ENCODE results near the gene ADGRD2. TPM values are rescaled to one million over a fixed set of nuclear protein-coding genes. Genes with fewer than 3 reads are reported as not detected.

Gene ADGRD2
- total RNA-seq, 4 donors from 2014 or later: not detected

- Histone ChIP-seq H3K4me3 (no peak overlapping the region), H3K4me1 (no peaks in the 10 kb centered on the region), H3K27ac (no peak overlapping the region), H3K27me3 (peaks cover 4% of the 10 kb centered on the region), H3K9me3 (no peaks in the 10 kb centered on the region), H3K36me3 (no peaks in the 10 kb centered on the region)
- in situ Hi-C loops (cut with MboI; ENCODE audit: low pct_ligation_motif_present in 1 of 4, low pct_unique_long_range_greater_than_20kb in 1 of 4, low sequenced_read_pairs in 3 of 4): no loop called here
- no peak for TF ChIP-seq EP300 (IDR thresholded peaks at IDR 0.05; ENCODE audit: low read depth)
- no peak for TF ChIP-seq POLR2AphosphoS5 (IDR thresholded peaks at IDR 0.05)
- no peak for TF ChIP-seq CTCF (IDR thresholded peaks at IDR 0.05)
- no peak for TF ChIP-seq POLR2A (IDR thresholded peaks at IDR 0.05)
- 65% methylated on average over 3 of the region's 5 CpGs; no CpG with 5 or more reads in 1 of the 2 donors for WGBS, 2 donors (ENCODE audit: low coverage in 1 of 2)
- no peak for DNase-seq
- intact Hi-C loops (cut with DNase I; ENCODE audit: low total_unique reads): no loop called here
These were observed 63.2 kb downstream of the ADGRD2 start for GRCh38 chr9:124513376-124513994.

GRCh38 chr9:124514125-124514524, 63.9 kb downstream of the ADGRD2 start:
- Histone ChIP-seq H3K27ac (no peak overlapping the region), H3K9me3 (no peaks in the 10 kb centered on the region), H3K27me3 (peaks cover 4% of the 10 kb centered on the region), H3K4me1 (no peaks in the 10 kb centered on the region), H3K4me3 (no peak overlapping the region), H3K36me3 (no peaks in the 10 kb centered on the region)
- intact Hi-C loops (cut with DNase I; ENCODE audit: low total_unique reads): no loop called here
- WGBS, 2 donors (ENCODE audit: low coverage in 1 of 2): 67% methylated on average over 4 of the region's 4 CpGs; no CpG with 5 or more reads in 1 of the 2 donors
- no peak for DNase-seq
- TF ChIP-seq POLR2AphosphoS5 (IDR thresholded peaks at IDR 0.05) (no peak), EP300 (IDR thresholded peaks at IDR 0.05; ENCODE audit: low read depth) (no peak), POLR2A (IDR thresholded peaks at IDR 0.05) (no peak)
- in situ Hi-C loops (cut with MboI; ENCODE audit: low pct_ligation_motif_present in 1 of 4, low pct_unique_long_range_greater_than_20kb in 1 of 4, low sequenced_read_pairs in 3 of 4): no loop called here

DNA sequence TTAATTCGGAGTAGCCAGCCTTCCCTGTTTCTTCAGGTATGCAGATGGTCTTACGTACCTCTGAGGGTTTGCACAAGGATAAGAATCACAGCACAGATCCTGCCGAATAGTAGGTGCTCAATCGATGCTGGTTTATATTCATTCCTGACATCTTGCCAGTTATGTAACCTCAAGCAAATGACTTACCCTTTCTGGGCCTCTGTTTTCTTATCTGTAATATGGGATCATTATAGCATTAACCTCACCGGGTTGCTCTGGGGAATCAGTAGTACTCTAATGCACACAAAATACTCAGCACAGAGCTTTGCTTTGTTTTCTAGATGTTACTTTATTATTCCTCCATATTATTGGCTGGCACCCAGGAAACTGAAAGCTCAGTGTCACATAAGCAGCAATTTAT, 64.6 kb downstream of the ADGRD2 start:
- Histone ChIP-seq H3K27me3 (peaks cover 4% of the 10 kb centered on the region), H3K4me1 (no peaks in the 10 kb centered on the region), H3K36me3 (no peaks in the 10 kb centered on the region), H3K27ac (no peak overlapping the region), H3K4me3 (no peak overlapping the region), H3K9me3 (no peaks in the 10 kb centered on the region)
- in situ Hi-C loops (cut with MboI; ENCODE audit: low pct_ligation_motif_present in 1 of 4, low pct_unique_long_range_greater_than_20kb in 1 of 4, low sequenced_read_pairs in 3 of 4) (no loop called here), intact Hi-C loops (cut with DNase I; ENCODE audit: low total_unique reads) (no loop called here)
- DNase-seq: no peak
- TF ChIP-seq EP300 (IDR thresholded peaks at IDR 0.05; ENCODE audit: low read depth): no peak
- TF ChIP-seq POLR2AphosphoS5 (IDR thresholded peaks at IDR 0.05): no peak
- TF ChIP-seq POLR2A (IDR thresholded peaks at IDR 0.05): no peak
- no peak for TF ChIP-seq CTCF (IDR thresholded peaks at IDR 0.05)
- WGBS, 2 donors (ENCODE audit: low coverage in 1 of 2): 85 to 89% methylated on average over 1 to 5 of the region's 5 CpGs

GRCh38 chr9:124517600-124517999, 67.3 kb downstream of the ADGRD2 start:
- WGBS, 2 donors (ENCODE audit: low coverage in 1 of 2): 82% methylated on average over 5 of the region's 5 CpGs; no CpG with 5 or more reads in 1 of the 2 donors
- Histone ChIP-seq H3K36me3 (no peaks in the 10 kb centered on the region), H3K27ac (no peak overlapping the region), H3K4me1 (no peaks in the 10 kb centered on the region), H3K27me3 (peaks cover 4% of the 10 kb centered on the region), H3K4me3 (no peak overlapping the region), H3K9me3 (no peaks in the 10 kb centered on the region)
- no peak for TF ChIP-seq CTCF (IDR thresholded peaks at IDR 0.05)
- TF ChIP-seq POLR2A (IDR thresholded peaks at IDR 0.05): no peak
- no peak for TF ChIP-seq EP300 (IDR thresholded peaks at IDR 0.05; ENCODE audit: low read depth)
- no peak for TF ChIP-seq POLR2AphosphoS5 (IDR thresholded peaks at IDR 0.05)
- DNase-seq: no peak
- in situ Hi-C loops (cut with MboI; ENCODE audit: low pct_ligation_motif_present in 1 of 4, low pct_unique_long_range_greater_than_20kb in 1 of 4, low sequenced_read_pairs in 3 of 4) (no loop called here), intact Hi-C loops (cut with DNase I; ENCODE audit: low total_unique reads) (no loop called here)

DNA sequence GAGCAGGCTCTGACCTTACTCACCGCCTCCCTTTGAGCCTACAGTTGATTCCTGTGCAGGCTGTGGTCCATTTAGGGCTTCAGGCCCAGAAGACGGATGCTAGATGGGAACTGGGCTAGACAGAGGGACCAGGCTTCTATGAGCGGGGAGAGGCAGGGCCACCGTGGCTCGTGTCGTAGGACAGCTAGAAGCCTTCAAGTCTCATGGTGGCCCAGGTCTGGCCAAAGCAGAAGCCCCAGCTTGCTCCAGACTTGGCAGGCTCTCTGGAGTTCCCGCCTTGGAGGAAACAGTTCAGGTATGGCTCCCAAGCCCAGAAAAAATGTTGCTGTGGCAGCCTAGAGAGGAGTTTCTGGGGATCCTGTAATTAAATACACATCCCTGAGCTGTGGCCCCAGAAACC, 67.9 kb downstream of the ADGRD2 start:
- Histone ChIP-seq H3K9me3 (no peaks in the 10 kb centered on the region), H3K4me3 (no peak overlapping the region), H3K27ac (no peak overlapping the region), H3K36me3 (no peaks in the 10 kb centered on the region), H3K4me1 (no peaks in the 10 kb centered on the region), H3K27me3 (peaks cover 4% of the 10 kb centered on the region)
- in situ Hi-C loops (cut with MboI; ENCODE audit: low pct_ligation_motif_present in 1 of 4, low pct_unique_long_range_greater_than_20kb in 1 of 4, low sequenced_read_pairs in 3 of 4) (no loop called here), intact Hi-C loops (cut with DNase I; ENCODE audit: low total_unique reads) (no loop called here)
- no peak for TF ChIP-seq EP300 (IDR thresholded peaks at IDR 0.05; ENCODE audit: low read depth)
- no peak for TF ChIP-seq POLR2A (IDR thresholded peaks at IDR 0.05)
- TF ChIP-seq POLR2AphosphoS5 (IDR thresholded peaks at IDR 0.05): no peak
- no peak for TF ChIP-seq CTCF (IDR thresholded peaks at IDR 0.05)
- no peak for DNase-seq
- 96 to 100% methylated on average over 3 to 7 of the region's 7 CpGs for WGBS, 2 donors (ENCODE audit: low coverage in 1 of 2)

Data from transverse colon (tissue), 4 donors.